Tibial nerve (tissue), 4 donors: ENCODE results near the gene PLB1.

Source experiments
- CTCF ChIP-seq, 5 experiments: fragments of 200-600 bp in 3 of 5; fragments of 450-650 bp in 2 of 5; sonication (generic) in 3 of 5; IDR thresholded peaks; one replicate each; pipeline ENCODE4 v1.5.1; 2016 to 2019; ENCODE audit warnings: antibody characterized with exemption in 5 of 5, mild to moderate bottlenecking in 3 of 5, moderate library complexity in 2 of 5
- EP300 ChIP-seq, 2 donors: sonication (generic); formaldehyde crosslinking; IDR thresholded peaks; one replicate each; pipeline ENCODE4 v1.6.1; 2017; ENCODE audit warnings: antibody characterized with exemption in 2 of 2, mild to moderate bottlenecking in 1 of 2
- POLR2A ChIP-seq, 2 donors: fragments of 450-650 bp; IDR thresholded peaks; one replicate each; pipeline ENCODE4 v1.6.1; 2017; ENCODE audit warnings: antibody characterized with exemption in 2 of 2, mild to moderate bottlenecking in 2 of 2, moderate library complexity in 2 of 2

GRCh38 chr2:28488083-28488830 lies 7.6 kb upstream of the PLB1 start:
- TF ChIP-seq CTCF (IDR thresholded peaks at IDR 0.05) (no peak), POLR2A (IDR thresholded peaks at IDR 0.05) (no peak), EP300 (IDR thresholded peaks at IDR 0.05) (no peak)
